Stimulated activated naive CD8-positive, alpha-beta T cell treated with anti-CD3 and anti-CD28 coated beads, Interleukin-15, amount 100 ng/mL, for 72 hours (primary cell): ENCODE measurements around the gene SAXO1.

Experiments used
- ATAC-seq: fragments of 150-1000 bp; cut with Tn5 transposase; 2 replicates; pipeline ENCODE4 v1.10.0; 2021; ENCODE audit warnings: mild to moderate bottlenecking, moderate library complexity
- DNase-seq, 2 donors: peaks; one replicate each; pipeline ENCODE4 v3.0.0; 2021 to 2022
- H3K27ac Mint-ChIP-seq, 2 donors: one replicate each; pipeline ENCODE4 v1.8.0; 2022; ENCODE audit warnings: mild to moderate bottlenecking in 2 of 2, mixed read lengths in 2 of 2, moderate library complexity in 2 of 2
- H3K27me3 Mint-ChIP-seq: one replicate; pipeline ENCODE4 v1.8.0; 2022; ENCODE audit warnings: mixed read lengths
- H3K4me1 Mint-ChIP-seq: one replicate; pipeline ENCODE4 v1.8.0; 2022; ENCODE audit warnings: mild to moderate bottlenecking, mixed read lengths
- H3K4me3 Mint-ChIP-seq, 2 donors: one replicate each; pipeline ENCODE4 v1.8.0; 2022; ENCODE audit warnings: mild to moderate bottlenecking in 2 of 2, mixed read lengths in 2 of 2, moderate library complexity in 1 of 2
- H3K9me3 Mint-ChIP-seq, 2 donors: one replicate each; pipeline ENCODE4 v1.8.0; 2022; ENCODE audit warnings: mixed read lengths in 2 of 2

SAXO1 gene

GRCh38 chr9:19033015-19033414 lies at the start of gene SAXO1:
SAXO1 (minus strand) TSS chr9:19033209; CDS start chr9:19032908, 301 bp downstream.
- Mint-ChIP-seq H3K27ac (no peak within 1 kb of the TSS), H3K4me1 (no peaks in the 10 kb centered on the region), H3K9me3 (no peaks in the 10 kb centered on the region), H3K4me3 (no peak within 1 kb of the TSS), H3K27me3 (peaks cover 7% of the 10 kb centered on the region)
- ATAC-seq (peak; percentile 31), DNase-seq (no peak)

DNA sequence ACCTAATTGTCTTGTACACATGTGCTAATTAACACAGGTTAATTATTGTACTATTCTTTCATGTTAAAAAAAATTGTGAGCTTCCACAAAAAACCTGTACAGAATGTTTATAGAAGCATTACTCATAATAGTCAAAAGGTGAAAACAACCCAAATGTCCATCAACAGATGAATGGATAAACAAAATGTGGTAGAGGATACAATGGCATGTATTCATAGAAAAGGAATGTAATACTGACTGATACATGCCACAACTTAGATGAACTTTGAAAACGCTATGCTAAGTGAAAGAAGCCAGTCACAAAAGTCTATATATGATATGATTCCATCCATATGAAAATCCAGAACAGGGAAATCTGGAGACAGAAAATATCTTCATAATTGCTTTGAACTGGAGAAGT lies 41.8 kb upstream of the SAXO1 start:
- ATAC-seq (no peak), DNase-seq (no peak)
- Mint-ChIP-seq H3K27ac (no peak overlapping the region), H3K27me3 (no peaks in the 10 kb centered on the region), H3K4me3 (no peak overlapping the region), H3K9me3 (no peaks in the 10 kb centered on the region), H3K4me1 (peaks cover 6% of the 10 kb centered on the region)

DNA sequence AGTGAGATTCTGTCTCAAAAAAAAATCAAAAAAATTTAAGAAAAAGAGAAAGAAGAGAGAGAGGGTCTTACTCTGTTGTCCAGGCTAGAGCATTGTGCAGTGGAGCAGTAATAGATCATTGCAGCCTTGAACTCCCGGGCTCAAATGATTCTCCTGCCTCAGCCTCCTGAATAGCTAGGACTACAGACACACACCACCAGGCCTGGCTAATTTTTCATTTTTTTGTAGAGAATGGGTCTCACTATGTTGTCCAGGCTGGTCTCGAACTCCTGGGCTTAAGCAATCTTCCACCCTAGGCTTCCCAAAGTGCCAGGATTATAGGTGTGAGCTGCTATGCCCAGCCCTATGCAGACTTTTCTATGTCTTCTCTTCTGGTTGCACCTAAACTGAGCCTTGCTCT lies 41.2 kb upstream of the SAXO1 start:
- H3K27ac Mint-ChIP-seq = no peak overlapping the region
- no peak overlapping the region for H3K4me3 Mint-ChIP-seq
- ATAC-seq (no peak), DNase-seq (no peak)
- H3K27me3 Mint-ChIP-seq = no peaks in the 10 kb centered on the region
- no peaks in the 10 kb centered on the region for H3K9me3 Mint-ChIP-seq
- peaks cover 6% of the 10 kb centered on the region for H3K4me1 Mint-ChIP-seq

DNA sequence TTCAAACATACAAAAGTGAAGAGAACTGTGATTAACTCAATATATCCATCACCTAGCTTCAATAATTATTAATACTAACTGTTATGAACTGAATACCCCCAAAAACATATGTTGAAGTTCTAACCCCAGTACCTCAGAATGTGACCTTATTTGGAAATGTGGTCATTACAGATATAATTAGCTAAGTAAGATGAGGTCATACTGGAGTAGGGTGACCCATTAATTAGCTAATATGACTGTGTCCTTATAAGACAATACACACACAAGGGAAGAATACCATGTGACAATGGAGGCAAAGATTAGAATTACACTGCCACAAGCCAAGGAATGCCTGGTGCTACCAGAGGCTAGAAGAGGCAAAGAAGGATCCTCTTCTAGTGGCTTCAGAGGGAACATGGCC lies 24.0 kb upstream of the SAXO1 start:
- no peaks in the 10 kb centered on the region for H3K9me3 Mint-ChIP-seq
- no peaks in the 10 kb centered on the region for H3K27me3 Mint-ChIP-seq
- DNase-seq (no peak), ATAC-seq (peak; percentile 39)
- H3K27ac Mint-ChIP-seq = no peak overlapping the region
- no peak overlapping the region for H3K4me3 Mint-ChIP-seq
- H3K4me1 Mint-ChIP-seq = peaks cover 9% of the 10 kb centered on the region

- Mint-ChIP-seq H3K4me3 (peak overlapping the region; percentile 87 to 95), H3K4me1 (peaks cover 34% of the 10 kb centered on the region), H3K9me3 (no peaks in the 10 kb centered on the region), H3K27ac (peak overlapping the region; percentile 95 to 97), H3K27me3 (no peaks in the 10 kb centered on the region)
- no peak for DNase-seq
- ATAC-seq = no peak
These were observed 17.9 kb upstream of the SAXO1 start for GRCh38 chr9:19050637-19051591.

- ATAC-seq (no peak), DNase-seq (peak; percentile 15 to 17)
- peak overlapping the region; percentile 95 to 97 for H3K27ac Mint-ChIP-seq
- H3K9me3 Mint-ChIP-seq = no peaks in the 10 kb centered on the region
- peaks cover 34% of the 10 kb centered on the region for H3K4me1 Mint-ChIP-seq
- H3K27me3 Mint-ChIP-seq = no peaks in the 10 kb centered on the region
- H3K4me3 Mint-ChIP-seq = peak overlapping the region; percentile 87 to 95
These were observed 17.1 kb upstream of the SAXO1 start for GRCh38 chr9:19049917-19050636.

DNA sequence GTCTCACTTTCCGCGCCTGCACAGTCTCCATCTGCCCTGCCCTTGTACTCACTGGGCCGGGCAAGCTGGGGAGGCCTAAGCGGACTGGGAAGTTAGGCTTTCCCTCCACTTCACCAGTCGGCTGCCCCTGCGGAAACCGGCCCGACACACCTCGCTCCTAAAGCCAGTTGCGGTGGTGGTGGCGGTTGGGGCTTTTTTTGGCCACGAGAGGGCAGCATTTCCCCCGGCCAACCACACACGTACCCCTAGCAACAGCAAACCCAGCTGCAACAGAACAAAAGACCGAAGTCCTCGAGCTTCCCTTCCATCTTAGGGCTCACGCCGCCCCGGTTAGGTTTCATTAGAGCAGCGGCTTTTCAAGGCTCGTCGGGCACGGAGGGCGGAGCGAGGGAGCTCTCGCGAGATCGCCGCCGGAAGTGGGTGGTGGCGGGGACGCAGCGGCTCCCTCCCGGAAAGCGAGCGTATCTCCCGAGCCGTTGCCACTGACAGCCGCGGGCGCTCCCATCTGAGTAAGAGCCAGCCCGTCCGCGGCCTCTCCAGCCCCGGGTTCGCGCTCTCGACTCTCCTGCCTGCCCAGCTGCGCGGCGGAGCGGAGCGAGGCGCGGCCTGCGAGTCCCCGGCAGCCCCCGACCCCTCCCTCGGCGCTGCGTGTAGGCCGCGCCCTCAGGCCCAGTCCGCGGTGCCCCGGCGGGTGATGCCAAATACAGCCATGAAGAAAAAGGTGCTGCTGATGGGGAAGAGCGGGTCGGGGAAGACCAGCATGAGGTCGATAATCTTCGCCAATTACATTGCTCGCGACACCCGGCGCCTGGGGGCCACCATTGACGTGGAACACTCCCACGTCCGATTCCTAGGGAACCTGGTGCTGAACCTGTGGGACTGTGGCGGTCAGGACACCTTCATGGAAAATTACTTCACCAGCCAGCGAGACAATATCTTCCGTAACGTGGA lies 16.2 kb upstream of the SAXO1 start, which contains the start of gene RRAGA:
Gene RRAGA, plus strand, starts transcription at position 462 of the 951 bp plus-strand sequence. Its CDS starts 233 bp downstream, at position 695.
- Mint-ChIP-seq H3K27me3 (no peaks in the 10 kb centered on the region), H3K4me1 (peaks cover 34% of the 10 kb centered on the region), H3K9me3 (no peaks in the 10 kb centered on the region), H3K27ac (peak within 1 kb of the TSS; percentile 97), H3K4me3 (peak within 1 kb of the TSS; percentile 87 to 95)
- peak; percentile 92 for ATAC-seq
- DNase-seq = peak; percentile 96

DNA sequence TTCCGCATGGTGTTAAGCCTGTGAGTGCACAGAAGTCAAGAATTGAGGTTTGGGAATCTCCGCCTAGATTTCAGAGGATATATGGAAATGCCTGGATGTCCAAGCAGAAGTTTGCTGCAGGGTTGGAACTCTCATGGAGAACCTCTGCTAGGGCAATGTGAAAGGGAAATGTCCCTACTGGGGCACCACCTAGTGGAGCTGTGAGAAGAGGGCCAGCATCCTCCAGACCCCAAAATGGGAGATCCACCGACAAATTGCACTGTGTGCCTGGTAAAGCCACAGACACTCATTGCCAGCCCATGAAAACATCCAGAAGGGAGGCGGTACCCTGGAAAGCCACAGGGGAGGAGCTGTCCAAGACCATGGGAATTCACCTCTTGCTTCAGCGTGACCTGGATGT lies 3.6 kb upstream of the SAXO1 start:
- ATAC-seq = no peak

GRCh38 chr9:19032406-19032805 lies 603 bp downstream of the SAXO1 start:
- no peaks in the 10 kb centered on the region for H3K9me3 Mint-ChIP-seq

More for the DNA sequence above, 3.6 kb upstream of the SAXO1 start:
- no peak overlapping the region for H3K27ac Mint-ChIP-seq
- no peak overlapping the region for H3K4me3 Mint-ChIP-seq
- H3K9me3 Mint-ChIP-seq = no peaks in the 10 kb centered on the region
- no peak for DNase-seq
- no peaks in the 10 kb centered on the region for H3K4me1 Mint-ChIP-seq
- H3K27me3 Mint-ChIP-seq = no peaks in the 10 kb centered on the region

GRCh38 chr9:19030899-19031298 lies 2.1 kb downstream of the SAXO1 start:
- DNase-seq = no peak
- Mint-ChIP-seq H3K4me1 (peaks cover 12% of the 10 kb centered on the region), H3K27ac (no peak overlapping the region), H3K4me3 (no peak overlapping the region), H3K27me3 (peaks cover 7% of the 10 kb centered on the region), H3K9me3 (no peaks in the 10 kb centered on the region)
- ATAC-seq = peak; percentile 45

More at GRCh38 chr9:19032406-19032805, 603 bp downstream of the SAXO1 start:
- H3K27ac Mint-ChIP-seq = no peak overlapping the region
- ATAC-seq (no peak), DNase-seq (no peak)
- no peaks in the 10 kb centered on the region for H3K4me1 Mint-ChIP-seq
- no peak overlapping the region for H3K4me3 Mint-ChIP-seq
- peaks cover 7% of the 10 kb centered on the region for H3K27me3 Mint-ChIP-seq

- Mint-ChIP-seq H3K27ac (no peak overlapping the region), H3K27me3 (peaks cover 7% of the 10 kb centered on the region), H3K4me3 (no peak overlapping the region), H3K4me1 (peaks cover 12% of the 10 kb centered on the region), H3K9me3 (no peaks in the 10 kb centered on the region)
- DNase-seq (peak; percentile 15 to 26), ATAC-seq (peak; percentile 47)
These were observed 4.1 kb downstream of the SAXO1 start for GRCh38 chr9:19028835-19029451.

GRCh38 chr9:19027825-19028224 lies 5.2 kb downstream of the SAXO1 start:
- H3K27ac Mint-ChIP-seq = no peak overlapping the region
- no peaks in the 10 kb centered on the region for H3K9me3 Mint-ChIP-seq
- peaks cover 12% of the 10 kb centered on the region for H3K4me1 Mint-ChIP-seq
- DNase-seq (no peak), ATAC-seq (no peak)
- H3K27me3 Mint-ChIP-seq = peaks cover 15% of the 10 kb centered on the region
- no peak overlapping the region for H3K4me3 Mint-ChIP-seq

GRCh38 chr9:19026375-19026774 lies 6.6 kb downstream of the SAXO1 start:
- Mint-ChIP-seq H3K4me3 (no peak overlapping the region), H3K27ac (no peak overlapping the region), H3K4me1 (peaks cover 12% of the 10 kb centered on the region), H3K27me3 (peaks cover 19% of the 10 kb centered on the region), H3K9me3 (no peaks in the 10 kb centered on the region)
- DNase-seq (peak in 1 of 2 donors; percentile 17), ATAC-seq (no peak)

DNA sequence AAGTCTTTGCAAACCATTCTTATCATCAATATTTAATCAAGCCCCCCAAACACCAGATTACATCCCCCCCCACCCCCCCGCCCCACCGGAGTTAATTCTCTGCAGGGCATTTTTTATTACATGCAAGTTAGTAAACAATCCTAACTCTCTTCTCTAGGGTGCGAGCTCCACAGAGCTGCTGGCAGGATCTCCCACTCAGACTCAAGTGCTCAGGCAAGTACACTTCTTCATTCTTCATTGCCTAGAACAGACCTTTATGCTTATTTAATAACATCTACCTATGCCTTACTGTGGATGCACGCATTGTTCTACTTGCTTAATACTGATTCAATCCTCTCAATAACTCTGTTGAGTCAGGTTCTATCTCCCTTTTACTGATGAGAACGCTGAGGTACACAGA lies 9.9 kb downstream of the SAXO1 start:
- Mint-ChIP-seq H3K27ac (no peak overlapping the region), H3K9me3 (no peaks in the 10 kb centered on the region), H3K4me1 (peaks cover 12% of the 10 kb centered on the region), H3K4me3 (no peak overlapping the region), H3K27me3 (peaks cover 20% of the 10 kb centered on the region)
- ATAC-seq (no peak), DNase-seq (no peak)

- ATAC-seq = no peak
- H3K9me3 Mint-ChIP-seq = no peaks in the 10 kb centered on the region
- H3K4me3 Mint-ChIP-seq = no peak overlapping the region
- DNase-seq = no peak
- peaks cover 20% of the 10 kb centered on the region for H3K27me3 Mint-ChIP-seq
- peaks cover 12% of the 10 kb centered on the region for H3K4me1 Mint-ChIP-seq
- no peak overlapping the region for H3K27ac Mint-ChIP-seq
These were observed 10.8 kb downstream of the SAXO1 start for GRCh38 chr9:19022206-19022605.
